ENCODE measurements around the gene LIMS1.
"Not testable (repeated sequence)": the region's sequence is repeated elsewhere in the genome, so short reads cannot be mapped to it uniquely, and the experiment has no call there.

LIMS1 gene

GRCh38 chr2:108533832-108534583 is at the start of gene LIMS1:
Gene LIMS1 (plus strand): TSS chr2:108534470. CDS start chr2:108534563, 93 bp downstream.
- DNase-seq = peak; percentile 92

GRCh38 chr2:108485253-108485652 is 49.0 kb upstream of the LIMS1 start:
- DNase-seq = no peak

- no peak for DNase-seq
Observed at GRCh38 chr2:108490506-108491122, 43.7 kb upstream of the LIMS1 start.

- DNase-seq = no peak
Observed at GRCh38 chr2:108491848-108492247, 42.4 kb upstream of the LIMS1 start.

- peak; percentile 16 for DNase-seq
Observed at GRCh38 chr2:108492364-108492763, 41.9 kb upstream of the LIMS1 start.

- DNase-seq = not testable (repeated sequence)
Observed at GRCh38 chr2:108496167-108496566, 38.1 kb upstream of the LIMS1 start.

- not testable (repeated sequence) for DNase-seq
Observed at GRCh38 chr2:108507620-108508019, 26.6 kb upstream of the LIMS1 start.

- not testable (repeated sequence) for DNase-seq
Observed at GRCh38 chr2:108512431-108512830, 21.8 kb upstream of the LIMS1 start.

- DNase-seq = not testable (repeated sequence)
Observed at GRCh38 chr2:108514478-108514877, 19.8 kb upstream of the LIMS1 start.

- DNase-seq = not testable (repeated sequence)
Observed at GRCh38 chr2:108524688-108525087, 9.6 kb upstream of the LIMS1 start.

- not testable (repeated sequence) for DNase-seq
Observed at GRCh38 chr2:108525258-108525657, 9.0 kb upstream of the LIMS1 start.

GRCh38 chr2:108531674-108532055 is 2.6 kb upstream of the LIMS1 start:
- no peak for DNase-seq

- DNase-seq = peak; percentile 47
Observed at GRCh38 chr2:108534584-108535356, 500 bp downstream of the LIMS1 start.

- DNase-seq = no peak
Observed at GRCh38 chr2:108535357-108535631, 1.0 kb downstream of the LIMS1 start.

GRCh38 chr2:108536133-108536780 is 2.0 kb downstream of the LIMS1 start:
- DNase-seq = no peak

GRCh38 chr2:108536911-108537310 is 2.6 kb downstream of the LIMS1 start:
- DNase-seq = no peak

- DNase-seq = no peak
Observed at GRCh38 chr2:108538000-108538625, 3.8 kb downstream of the LIMS1 start.

GRCh38 chr2:108541451-108541850 is 7.2 kb downstream of the LIMS1 start:
- no peak for DNase-seq

- no peak for DNase-seq
Observed at GRCh38 chr2:108542071-108542470, 7.8 kb downstream of the LIMS1 start.

GRCh38 chr2:108547606-108548005 is 13.3 kb downstream of the LIMS1 start:
- no peak for DNase-seq

- no peak for DNase-seq
Observed at GRCh38 chr2:108548208-108549003, 14.1 kb downstream of the LIMS1 start.

- DNase-seq = no peak
Observed at GRCh38 chr2:108552566-108552965, 18.3 kb downstream of the LIMS1 start.
